Stimulated activated CD4-positive, alpha-beta T cell treated with anti-CD3 and anti-CD28 coated beads, Interleukin-1b, Interleukin-23, amount 100 ng/mL, for 1 hour (primary cell): Measurements from ENCODE around the gene WDR93.

Experiments used
- DNase-seq, 2 donors: peaks; one replicate each; pipeline ENCODE4 v3.0.0-alpha.2; 2020; ENCODE audit warnings: low read depth in 2 of 2

The WDR93 gene

GRCh38 chr15:89690276-89691218, at the start of gene WDR93, which contains the start of gene PEX11A:
WDR93 (plus strand) TSS chr15:89690811; CDS start chr15:89701747, 10,936 bp downstream.
PEX11A (minus strand) TSS chr15:89690754; CDS start chr15:89690632, 122 bp downstream.
- peak; percentile 20 to 60 for DNase-seq

GRCh38 chr15:89641053-89641452, 49.6 kb upstream of the WDR93 start:
- no peak for DNase-seq

- no peak for DNase-seq
These were observed 48.5 kb upstream of the WDR93 start for GRCh38 chr15:89642106-89642505.

- DNase-seq: no peak
These were observed 44.9 kb upstream of the WDR93 start for GRCh38 chr15:89645680-89646079.

- no peak for DNase-seq
These were observed 44.0 kb upstream of the WDR93 start for GRCh38 chr15:89646416-89647141.

GRCh38 chr15:89647191-89647851, 43.3 kb upstream of the WDR93 start:
- DNase-seq: peak in 1 of 2 donors; percentile 47

- no peak for DNase-seq
These were observed 42.3 kb upstream of the WDR93 start for GRCh38 chr15:89648106-89649012.

- no peak for DNase-seq
These were observed 41.5 kb upstream of the WDR93 start for GRCh38 chr15:89649013-89649625.

GRCh38 chr15:89649716-89650115, 40.9 kb upstream of the WDR93 start:
- no peak for DNase-seq

GRCh38 chr15:89652131-89652530, 38.5 kb upstream of the WDR93 start:
- no peak for DNase-seq

- DNase-seq: no peak
These were observed 37.9 kb upstream of the WDR93 start for GRCh38 chr15:89652666-89653065.

GRCh38 chr15:89653578-89653977, 37.0 kb upstream of the WDR93 start:
- no peak for DNase-seq

GRCh38 chr15:89654301-89654761, 36.3 kb upstream of the WDR93 start:
- DNase-seq: no peak

GRCh38 chr15:89654847-89655805, 35.5 kb upstream of the WDR93 start, which contains the start of gene KIF7:
KIF7 (minus strand) TSS chr15:89655467; CDS start chr15:89652930, 2,537 bp downstream.
- DNase-seq: no peak

GRCh38 chr15:89656116-89656815, 34.3 kb upstream of the WDR93 start:
- no peak for DNase-seq

- no peak for DNase-seq
These were observed 32.9 kb upstream of the WDR93 start for GRCh38 chr15:89657686-89658200.

- no peak for DNase-seq
These were observed 31.3 kb upstream of the WDR93 start for GRCh38 chr15:89659295-89659694.

GRCh38 chr15:89660556-89660955, 30.1 kb upstream of the WDR93 start:
- DNase-seq: no peak
